Measurements from ENCODE around the gene MGST3. TPM values are rescaled to one million over a fixed set of nuclear protein-coding genes. Genes with fewer than 3 reads are reported as not detected.
"Not testable (repeated sequence)": the region's sequence is repeated elsewhere in the genome, so short reads cannot be mapped to it uniquely, and the experiment has no call there.

The MGST3 gene
- total RNA-seq, 4 donors from 2014 or later: 76.7 to 196 (median 138) TPM

DNA sequence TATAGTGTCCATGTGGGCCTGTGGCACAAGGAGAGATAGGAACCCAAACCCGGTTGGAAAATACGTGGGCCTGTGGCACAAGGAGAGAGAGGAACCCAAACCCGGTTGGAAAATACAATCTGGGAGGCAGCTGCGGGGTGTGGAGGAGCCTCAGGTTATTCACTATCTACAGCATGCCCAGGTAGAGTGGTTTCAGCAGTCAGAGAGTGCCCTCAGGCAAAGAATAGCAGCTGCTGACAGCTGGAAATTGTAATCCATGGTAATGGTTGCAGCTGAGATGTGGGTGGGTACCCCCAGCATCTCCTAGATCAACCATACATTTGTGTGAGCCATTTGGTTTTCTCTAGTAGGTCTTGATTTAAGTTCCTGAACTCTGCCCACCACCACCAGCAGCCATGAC is 25.8 kb upstream of the MGST3 start:
- Histone ChIP-seq H3K4me1 (no peaks in the 10 kb centered on the region), H3K36me3 (no peaks in the 10 kb centered on the region), H3K27ac (no peak overlapping the region), H3K9me3 (no peaks in the 10 kb centered on the region), H3K4me3 (no peak overlapping the region), H3K27me3 (no peaks in the 10 kb centered on the region)
- no peak for TF ChIP-seq POLR2A (IDR thresholded peaks at IDR 0.05)
- TF ChIP-seq, protein P1, sequence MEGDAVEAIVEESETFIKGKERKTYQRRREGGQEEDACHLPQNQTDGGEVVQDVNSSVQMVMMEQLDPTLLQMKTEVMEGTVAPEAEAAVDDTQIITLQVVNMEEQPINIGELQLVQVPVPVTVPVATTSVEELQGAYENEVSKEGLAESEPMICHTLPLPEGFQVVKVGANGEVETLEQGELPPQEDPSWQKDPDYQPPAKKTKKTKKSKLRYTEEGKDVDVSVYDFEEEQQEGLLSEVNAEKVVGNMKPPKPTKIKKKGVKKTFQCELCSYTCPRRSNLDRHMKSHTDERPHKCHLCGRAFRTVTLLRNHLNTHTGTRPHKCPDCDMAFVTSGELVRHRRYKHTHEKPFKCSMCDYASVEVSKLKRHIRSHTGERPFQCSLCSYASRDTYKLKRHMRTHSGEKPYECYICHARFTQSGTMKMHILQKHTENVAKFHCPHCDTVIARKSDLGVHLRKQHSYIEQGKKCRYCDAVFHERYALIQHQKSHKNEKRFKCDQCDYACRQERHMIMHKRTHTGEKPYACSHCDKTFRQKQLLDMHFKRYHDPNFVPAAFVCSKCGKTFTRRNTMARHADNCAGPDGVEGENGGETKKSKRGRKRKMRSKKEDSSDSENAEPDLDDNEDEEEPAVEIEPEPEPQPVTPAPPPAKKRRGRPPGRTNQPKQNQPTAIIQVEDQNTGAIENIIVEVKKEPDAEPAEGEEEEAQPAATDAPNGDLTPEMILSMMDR (IDR thresholded peaks at IDR 0.05): no peak
- intact Hi-C loops (cut with DNase I; ENCODE audit: low total_unique reads): no loop called here
- no peak for DNase-seq

DNA sequence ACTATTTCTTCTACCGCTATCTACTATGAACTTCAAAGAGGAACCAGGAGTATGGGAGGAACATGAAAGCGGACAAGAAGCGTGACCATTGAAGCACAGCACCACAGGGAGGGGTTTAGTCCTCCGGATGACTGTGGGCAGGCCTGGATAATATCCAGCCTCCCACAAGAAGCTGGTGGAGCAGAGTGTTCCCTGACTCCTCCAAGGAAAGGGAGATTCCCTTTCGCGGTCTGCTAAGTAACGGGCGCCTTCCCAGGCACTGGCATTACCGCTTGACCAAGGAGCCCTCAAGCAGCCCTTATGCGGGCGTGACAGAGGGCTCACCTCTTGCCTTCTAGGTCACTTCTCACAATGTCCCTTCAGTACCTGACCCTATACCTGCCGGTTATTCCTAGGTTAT is 24.4 kb upstream of the MGST3 start:
- H3K4me3 ChIP-seq; H3K27me3 ChIP-seq; H3K27ac ChIP-seq; DNase-seq; H3K4me1 ChIP-seq; H3K9me3 ChIP-seq; H3K36me3 ChIP-seq; intact Hi-C loops (cut with DNase I; ENCODE audit: low total_unique reads): not testable (repeated sequence)

DNA sequence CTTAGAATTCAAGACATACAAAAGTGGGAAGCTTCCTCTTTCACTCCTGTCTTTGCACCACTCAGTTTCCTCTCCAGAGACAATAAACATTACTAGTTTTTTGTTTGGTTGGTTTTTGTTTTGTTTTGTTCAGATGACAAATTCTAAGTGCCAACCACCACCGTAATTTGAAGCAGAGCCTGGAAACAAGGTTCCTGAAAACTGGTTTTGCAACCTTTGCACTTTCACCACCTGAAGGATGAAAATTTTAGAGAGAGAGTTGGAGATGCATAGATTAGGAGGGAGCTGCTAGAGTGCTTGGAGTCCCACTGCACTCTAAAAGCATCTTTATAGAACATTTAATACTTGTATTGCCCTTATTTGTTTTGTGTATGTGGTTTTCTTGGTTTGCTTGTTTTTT is 20.2 kb upstream of the MGST3 start:
- intact Hi-C loops (cut with DNase I; ENCODE audit: low total_unique reads): no loop called here
- no peaks in the 10 kb centered on the region for H3K27me3 ChIP-seq
- no peaks in the 10 kb centered on the region for H3K9me3 ChIP-seq
- no peaks in the 10 kb centered on the region for H3K36me3 ChIP-seq
- DNase-seq: no peak
- no peaks in the 10 kb centered on the region for H3K4me1 ChIP-seq
- H3K27ac ChIP-seq: no peak overlapping the region
- no peak overlapping the region for H3K4me3 ChIP-seq
- no peak for TF ChIP-seq POLR2A (IDR thresholded peaks at IDR 0.05)

DNA sequence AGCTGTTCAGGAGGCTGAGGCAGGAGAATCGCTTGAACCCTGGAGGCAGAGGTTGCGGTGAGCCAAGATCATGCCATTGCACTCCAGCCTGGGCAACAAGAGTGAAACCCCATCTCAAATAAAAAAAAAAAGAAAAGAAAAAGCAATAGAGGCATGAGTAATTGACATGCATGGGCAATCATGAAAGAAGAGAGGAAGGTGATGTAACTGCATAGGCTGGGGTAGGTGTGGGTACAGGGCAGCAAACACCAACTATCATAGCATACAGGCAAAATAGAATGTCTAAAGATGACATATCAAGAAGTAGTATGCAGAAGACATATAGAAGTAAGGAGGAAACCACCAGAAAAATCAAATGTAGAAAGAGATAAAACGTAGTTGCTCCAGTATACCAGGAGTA is 19.0 kb upstream of the MGST3 start:
- intact Hi-C loops (cut with DNase I; ENCODE audit: low total_unique reads): no loop called here
- H3K9me3 ChIP-seq: no peaks in the 10 kb centered on the region
- no peak for DNase-seq
- H3K4me1 ChIP-seq: no peaks in the 10 kb centered on the region
- no peaks in the 10 kb centered on the region for H3K27me3 ChIP-seq
- H3K4me3 ChIP-seq: no peak overlapping the region
- H3K36me3 ChIP-seq: no peaks in the 10 kb centered on the region
- TF ChIP-seq, protein P1 (IDR thresholded peaks at IDR 0.05): no peak
- TF ChIP-seq POLR2A (IDR thresholded peaks at IDR 0.05): no peak
- no peak overlapping the region for H3K27ac ChIP-seq

DNA sequence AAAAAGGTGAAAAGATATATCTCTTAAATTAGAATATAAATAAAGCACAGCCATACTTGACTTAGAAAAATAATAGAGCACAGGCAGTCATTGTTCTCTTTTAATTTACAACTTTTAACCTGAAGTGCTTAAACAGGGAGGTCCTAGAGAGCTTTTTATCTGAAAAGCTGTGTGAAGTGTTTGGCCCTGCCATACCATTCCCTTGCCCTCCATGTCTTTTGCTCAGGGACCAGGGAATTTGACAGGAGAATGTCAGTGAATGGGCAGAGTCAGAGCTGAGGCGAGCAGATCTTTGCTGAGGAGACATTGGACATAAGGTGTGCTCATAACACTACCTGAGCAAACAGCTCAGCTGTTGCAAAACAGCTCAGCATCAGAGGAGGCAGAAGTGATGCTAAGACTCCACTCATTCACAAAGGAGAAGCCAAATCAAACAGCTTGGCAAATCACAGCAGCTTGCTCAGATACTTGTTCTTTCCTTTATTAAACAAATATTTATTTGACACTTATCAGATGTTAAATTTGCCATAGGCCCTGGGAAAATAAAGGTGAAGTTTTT is 14.9 kb upstream of the MGST3 start:
- intact Hi-C loops (cut with DNase I; ENCODE audit: low total_unique reads): no loop called here
- no peak for DNase-seq
- H3K27ac ChIP-seq: no peak overlapping the region
- H3K9me3 ChIP-seq: no peaks in the 10 kb centered on the region
- H3K4me1 ChIP-seq: no peaks in the 10 kb centered on the region
- no peak for TF ChIP-seq POLR2A (IDR thresholded peaks at IDR 0.05)
- TF ChIP-seq, protein P1 (IDR thresholded peaks at IDR 0.05): no peak
- H3K4me3 ChIP-seq: no peak overlapping the region
- H3K27me3 ChIP-seq: no peaks in the 10 kb centered on the region
- H3K36me3 ChIP-seq: no peaks in the 10 kb centered on the region

DNA sequence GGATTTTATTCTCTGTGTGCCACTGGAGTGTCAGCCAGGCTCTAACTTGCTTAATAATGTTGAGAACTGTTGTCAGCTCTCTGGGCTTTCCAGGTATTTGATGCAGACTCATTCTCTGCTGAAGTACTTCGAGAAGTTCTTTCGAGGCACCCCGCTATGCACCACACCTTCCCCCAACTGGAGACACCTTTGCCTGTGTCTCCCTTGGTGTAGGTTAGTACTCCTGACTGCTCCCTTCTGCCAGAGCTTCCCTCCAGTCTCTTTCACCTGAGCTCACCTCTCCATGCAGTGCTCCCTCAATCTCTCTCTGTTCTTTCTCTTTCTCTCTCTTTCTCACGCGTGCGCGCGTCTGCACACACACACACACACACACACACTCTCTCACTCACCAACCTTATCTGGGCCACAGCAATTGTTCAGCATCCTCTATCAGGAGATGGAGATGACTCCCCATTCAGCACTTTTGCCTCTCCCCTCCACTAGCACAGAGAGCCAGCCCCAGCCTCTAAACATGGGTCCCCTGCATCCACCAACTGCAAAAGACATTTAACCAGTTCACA is 14.0 kb upstream of the MGST3 start:
- H3K36me3 ChIP-seq: no peaks in the 10 kb centered on the region
- intact Hi-C loops (cut with DNase I; ENCODE audit: low total_unique reads): no loop called here
- no peak overlapping the region for H3K4me3 ChIP-seq
- no peaks in the 10 kb centered on the region for H3K4me1 ChIP-seq
- TF ChIP-seq, protein P1 (IDR thresholded peaks at IDR 0.05): no peak
- no peak for TF ChIP-seq POLR2A (IDR thresholded peaks at IDR 0.05)
- no peak overlapping the region for H3K27ac ChIP-seq
- no peaks in the 10 kb centered on the region for H3K9me3 ChIP-seq
- no peaks in the 10 kb centered on the region for H3K27me3 ChIP-seq
- DNase-seq: no peak

Measured in uterus (tissue), 4 donors.